GM19455 (cell line): ENCODE measurements around the gene SOBP.

Source experiments
- ATAC-seq: cut with Tn5 transposase; IDR thresholded peaks from one replicate; pipeline ENCODE4 v1.9.1; 2021; ENCODE audit not compliant: unreplicated experiment

The SOBP gene

GRCh38 chr6:107655864-107656263 is 165.9 kb downstream of the SOBP start:
- ATAC-seq, result no peak

- ATAC-seq, result no peak
These were observed 166.5 kb downstream of the SOBP start for GRCh38 chr6:107656401-107656800.

GRCh38 chr6:107656883-107657282 is 167.0 kb downstream of the SOBP start:
- ATAC-seq, result no peak

GRCh38 chr6:107657373-107657754 is 167.4 kb downstream of the SOBP start:
- ATAC-seq, result no peak

GRCh38 chr6:107657755-107658461 is 168.0 kb downstream of the SOBP start:
- peak; percentile 95 for ATAC-seq

- no peak for ATAC-seq
These were observed 169.3 kb downstream of the SOBP start for GRCh38 chr6:107658920-107659865.

GRCh38 chr6:107660839-107661238 is 170.9 kb downstream of the SOBP start:
- no peak for ATAC-seq

- no peak for ATAC-seq
These were observed 171.4 kb downstream of the SOBP start for GRCh38 chr6:107661291-107661690.

- ATAC-seq, result no peak
These were observed 172.4 kb downstream of the SOBP start for GRCh38 chr6:107662333-107662732.

GRCh38 chr6:107663308-107663707 is 173.4 kb downstream of the SOBP start:
- ATAC-seq, result no peak

GRCh38 chr6:107665382-107665781 is 175.5 kb downstream of the SOBP start:
- no peak for ATAC-seq

- ATAC-seq, result no peak
These were observed 176.4 kb downstream of the SOBP start for GRCh38 chr6:107666084-107666980.

GRCh38 chr6:107666981-107667601 is 177.2 kb downstream of the SOBP start:
- no peak for ATAC-seq

GRCh38 chr6:107667790-107668189 is 177.9 kb downstream of the SOBP start:
- ATAC-seq, result no peak

- ATAC-seq, result peak; percentile 92
These were observed 179.0 kb downstream of the SOBP start for GRCh38 chr6:107668743-107669474.

- ATAC-seq, result no peak
These were observed 180.9 kb downstream of the SOBP start for GRCh38 chr6:107670792-107671199.

GRCh38 chr6:107673076-107673494 is 183.2 kb downstream of the SOBP start:
- ATAC-seq, result no peak

GRCh38 chr6:107674995-107675738 is 185.2 kb downstream of the SOBP start:
- peak; percentile 91 for ATAC-seq

- no peak for ATAC-seq
These were observed 186.1 kb downstream of the SOBP start for GRCh38 chr6:107676042-107676441.
